Stomach (tissue), 9 donors: ENCODE data around the gene EHD4. TPM values are rescaled to one million over a fixed set of nuclear protein-coding genes. Genes with fewer than 3 reads are reported as not detected.

Experiments
- DNase-seq, 2 donors: peaks; one replicate each; pipeline versions ENCODE4 v3.0.0 to v3.0.0-alpha.2; 2013 to 2019
- H3K27ac ChIP-seq, 5 donors: fragments of 200-600 bp in 4 of 5; sonication (generic) in 4 of 5; one replicate each; pipeline ENCODE4 v1.5.1; 2013 to 2019; ENCODE audit warnings: mild to moderate bottlenecking in 1 of 5, moderate library complexity in 1 of 5
- H3K27me3 ChIP-seq, 3 donors: fragments of 200-600 bp; sonication (generic); one replicate each; pipeline ENCODE4 v1.5.1; 2017 to 2019; ENCODE audit warnings: mixed run types in 1 of 3
- H3K36me3 ChIP-seq, 4 donors: fragments of 200-600 bp; sonication (generic); 1 replicate in 3 of 4; 2 replicates in 1 of 4; pipeline ENCODE4 v1.5.1; 2016 to 2019
- H3K4me1 ChIP-seq, 4 donors: fragments of 200-600 bp; sonication (generic); one replicate each; pipeline ENCODE4 v1.5.1; 2016 to 2019
- H3K4me3 ChIP-seq, 4 donors: fragments of 200-600 bp; sonication (generic) in 3 of 4; one replicate each; pipeline ENCODE4 v1.5.1; 2016 to 2019; ENCODE audit warnings: mild to moderate bottlenecking in 1 of 4
- H3K9me3 ChIP-seq, 4 donors: fragments of 200-600 bp; sonication (generic); one replicate each; pipeline ENCODE4 v1.5.1; 2016 to 2019
- CTCF ChIP-seq, 7 experiments: fragments of 450-650 bp in 4 of 7; fragments of 200-600 bp in 3 of 7; sonication (generic) in 3 of 7; IDR thresholded peaks; one replicate each; pipeline ENCODE4 v1.5.1; 2016 to 2019; ENCODE audit warnings: antibody characterized with exemption in 7 of 7, control low read depth in 2 of 7, mild to moderate bottlenecking in 1 of 7
- EP300 ChIP-seq: sonication (generic); formaldehyde crosslinking; IDR thresholded peaks from one replicate; pipeline ENCODE4 v1.6.1; 2017; ENCODE audit warnings: antibody characterized with exemption
- POLR2A ChIP-seq, 4 donors: fragments of 450-650 bp; IDR thresholded peaks; one replicate each; pipeline ENCODE4 v1.6.1; 2016; ENCODE audit warnings: antibody characterized with exemption in 4 of 4, control low read depth in 2 of 4, mild to moderate bottlenecking in 1 of 4, moderate library complexity in 1 of 4
- POLR2AphosphoS5 ChIP-seq, 3 donors: sonication (generic); formaldehyde crosslinking; IDR thresholded peaks; one replicate each; pipeline ENCODE4 v1.6.1; 2016; ENCODE audit warnings: antibody characterized with exemption in 3 of 3
- WGBS, 5 donors: extraction: QIAGEN DNeasy Blood & Tissue Kit in 3 of 5; methylation state at CpG; one replicate each; pipeline versions ENCODE4 v1.1.5 to v1.1.7; 2013 to 2018; 5-methylcytosine and 5-hydroxymethylcytosine counted together
- intact Hi-C: fragments of 100-400 bp; cut with DNase I; formaldehyde crosslinking; loops from one replicate; pipeline ENCODE4 v1.15.1; 2023; ENCODE audit warnings: low total_unique reads
- polyA plus RNA-seq, 3 donors: library from polyadenylated mRNA; stranded (reverse); fragments of 200-250 nt; gene quantifications; one replicate each; pipeline ENCODE4 v1.2.3, GENCODE V29; 2013
- total RNA-seq, 5 donors: library from RNA; depleted of rRNA; stranded (reverse); fragments of >200 nt; gene quantifications; one replicate each; pipeline versions ENCODE4 v1.1.0 to v1.2.3, GENCODE V29; 2014 to 2016
- donor health status: healthy with polysubstance abuse.
- donor health status: Bipolar disorder and iron deficiency.
- donor health status: healthy.

Gene EHD4
- total and polyA plus RNA-seq, 8 donors = 5.8 to 86.4 (median 16.2) TPM

DNA sequence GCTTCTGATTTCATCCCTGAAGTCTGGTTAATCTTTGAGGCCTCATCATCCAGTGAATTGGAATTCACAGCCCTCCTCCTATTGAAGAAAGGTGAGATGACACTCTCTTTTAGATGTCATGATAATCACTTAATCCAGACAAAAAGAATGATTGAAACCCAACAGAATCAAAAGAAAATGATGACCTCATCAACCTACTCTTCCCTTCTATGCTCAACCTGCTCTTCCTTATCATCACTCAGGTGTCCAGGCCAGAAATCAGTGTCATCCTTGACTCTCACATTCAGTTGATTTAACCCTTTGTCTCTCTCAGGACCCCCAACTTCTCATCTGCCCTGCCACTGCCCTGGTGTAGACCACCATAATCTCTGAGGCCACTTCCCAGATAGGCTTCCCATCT is 36.7 kb upstream of the EHD4 start:
- H3K27ac ChIP-seq = no peak overlapping the region
- intact Hi-C loops = no loop called here
- H3K4me1 ChIP-seq = peaks cover 0 to 13% (median 0%) of the 10 kb centered on the region in 4 donors
- no peaks in the 10 kb centered on the region for H3K27me3 ChIP-seq
- DNase-seq = no peak
- H3K9me3 ChIP-seq = no peaks in the 10 kb centered on the region
- H3K36me3 ChIP-seq = no peaks in the 10 kb centered on the region
- no peak for TF ChIP-seq POLR2AphosphoS5 (IDR thresholded peaks at IDR 0.05)
- no peak for TF ChIP-seq POLR2A (IDR thresholded peaks at IDR 0.05)
- TF ChIP-seq CTCF (IDR thresholded peaks at IDR 0.05) = no peak
- TF ChIP-seq EP300 = no peak
- H3K4me3 ChIP-seq = no peak overlapping the region

DNA sequence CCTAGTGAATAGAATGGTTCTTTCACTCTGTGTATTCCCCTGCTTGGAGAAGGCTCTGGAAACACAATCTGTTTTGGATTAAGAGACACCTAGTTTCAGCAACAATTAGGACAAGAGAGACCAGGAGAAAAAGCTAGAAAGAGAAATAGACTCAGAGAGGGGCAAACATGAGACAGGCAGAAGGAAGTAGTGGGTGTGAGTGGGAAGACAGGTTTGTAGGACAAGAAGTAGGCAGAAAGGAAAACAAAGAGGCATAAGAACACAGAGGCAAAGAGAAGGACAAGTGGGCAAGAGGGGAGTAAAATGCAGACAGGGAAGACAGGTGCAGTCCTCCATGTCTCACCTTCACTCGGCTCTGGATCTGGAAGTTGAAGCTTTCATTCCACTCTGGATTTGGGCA is 35.0 kb upstream of the EHD4 start:
- Histone ChIP-seq H3K4me3 (no peak overlapping the region), H3K36me3 (no peaks in the 10 kb centered on the region), H3K4me1 (peaks cover 0 to 9% (median 0%) of the 10 kb centered on the region in 4 donors), H3K27me3 (no peaks in the 10 kb centered on the region), H3K27ac (no peak overlapping the region), H3K9me3 (no peaks in the 10 kb centered on the region)
- no peak for DNase-seq
- intact Hi-C loops = no loop called here
- TF ChIP-seq CTCF (IDR thresholded peaks at IDR 0.05) = no peak
- TF ChIP-seq EP300 = no peak
- no peak for TF ChIP-seq POLR2A (IDR thresholded peaks at IDR 0.05)
- TF ChIP-seq POLR2AphosphoS5 (IDR thresholded peaks at IDR 0.05) = no peak
- 79 to 97% (median 88%) methylated on average over 1 of the region's 1 CpG for WGBS, 5 donors

DNA sequence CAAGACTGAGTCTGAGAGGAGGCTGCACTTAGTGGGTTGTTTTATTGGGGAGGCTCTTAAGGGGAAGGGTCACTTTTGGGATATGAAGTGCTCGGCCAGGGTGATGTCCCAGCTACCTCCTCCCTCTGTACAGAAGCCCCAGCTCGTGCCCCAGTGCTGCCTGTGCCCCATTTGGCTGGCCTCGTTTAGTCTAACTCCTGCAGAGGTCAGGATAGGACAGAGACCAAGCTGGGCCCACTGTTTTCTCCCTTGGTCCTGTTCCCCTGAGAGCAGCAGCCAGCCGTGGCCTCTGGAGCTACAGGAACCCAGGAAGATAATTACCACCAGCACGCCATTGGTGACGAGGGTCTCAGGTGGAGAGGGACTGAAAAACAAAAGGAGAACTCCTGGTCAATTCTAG is 30.0 kb upstream of the EHD4 start:
- WGBS, 5 donors = 76 to 83% (median 77%) methylated on average over 6 of the region's 6 CpGs
- TF ChIP-seq CTCF (IDR thresholded peaks at IDR 0.05) (no peak), POLR2A (IDR thresholded peaks at IDR 0.05) (no peak), EP300 (no peak), POLR2AphosphoS5 (IDR thresholded peaks at IDR 0.05) (no peak)

DNA sequence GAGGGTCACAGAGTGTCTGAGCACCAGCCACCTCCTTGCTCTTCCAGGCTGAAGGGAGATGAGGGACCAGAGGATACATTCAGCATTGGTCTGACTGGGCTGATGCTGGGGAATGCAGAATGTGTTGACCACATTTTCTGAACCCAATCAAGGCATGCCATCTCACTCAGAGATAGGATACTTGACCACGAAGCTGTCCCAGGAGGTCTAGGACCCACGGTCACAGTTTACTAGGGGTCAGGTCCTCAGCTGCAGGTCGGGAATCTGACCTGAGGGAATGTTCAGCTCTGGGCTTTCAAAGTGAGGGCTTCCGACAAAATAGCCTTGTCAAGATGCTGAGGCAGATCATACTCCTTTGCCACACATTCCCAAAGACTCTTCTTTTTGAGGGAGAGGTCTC is 28.9 kb upstream of the EHD4 start:
- no peak overlapping the region for H3K4me3 ChIP-seq
- H3K9me3 ChIP-seq = no peaks in the 10 kb centered on the region
- H3K27ac ChIP-seq = no peak overlapping the region
- intact Hi-C loops = no loop called here
- TF ChIP-seq CTCF (IDR thresholded peaks at IDR 0.05) (no peak), EP300 (no peak), POLR2A (IDR thresholded peaks at IDR 0.05) (no peak), POLR2AphosphoS5 (IDR thresholded peaks at IDR 0.05) (no peak)
- no peaks in the 10 kb centered on the region for H3K36me3 ChIP-seq
- peaks cover 0 to 12% (median 0%) of the 10 kb centered on the region in 3 donors for H3K27me3 ChIP-seq
- no peaks in the 10 kb centered on the region for H3K4me1 ChIP-seq
- no peak for DNase-seq
- WGBS, 5 donors = 52 to 71% (median 65%) methylated on average over 4 of the region's 4 CpGs

More for the DNA sequence above, 30.0 kb upstream of the EHD4 start:
- H3K9me3 ChIP-seq = no peaks in the 10 kb centered on the region
- H3K4me1 ChIP-seq = no peaks in the 10 kb centered on the region
- no peak overlapping the region for H3K4me3 ChIP-seq
- no peak overlapping the region for H3K27ac ChIP-seq
- DNase-seq = no peak
- H3K27me3 ChIP-seq = peaks cover 0 to 12% (median 0%) of the 10 kb centered on the region in 3 donors
- H3K36me3 ChIP-seq = no peaks in the 10 kb centered on the region
- intact Hi-C loops = no loop called here
